NCI-H187 treated with DMSO at 0.1 percent for 48 hours (cell line): Measurements from ENCODE around the gene ANKRD33.

Experiments
- DNase-seq: peaks from one replicate; lab custom pipeline; 2025; lab: John Stamatoyannopoulos, UW

ANKRD33 gene

DNA sequence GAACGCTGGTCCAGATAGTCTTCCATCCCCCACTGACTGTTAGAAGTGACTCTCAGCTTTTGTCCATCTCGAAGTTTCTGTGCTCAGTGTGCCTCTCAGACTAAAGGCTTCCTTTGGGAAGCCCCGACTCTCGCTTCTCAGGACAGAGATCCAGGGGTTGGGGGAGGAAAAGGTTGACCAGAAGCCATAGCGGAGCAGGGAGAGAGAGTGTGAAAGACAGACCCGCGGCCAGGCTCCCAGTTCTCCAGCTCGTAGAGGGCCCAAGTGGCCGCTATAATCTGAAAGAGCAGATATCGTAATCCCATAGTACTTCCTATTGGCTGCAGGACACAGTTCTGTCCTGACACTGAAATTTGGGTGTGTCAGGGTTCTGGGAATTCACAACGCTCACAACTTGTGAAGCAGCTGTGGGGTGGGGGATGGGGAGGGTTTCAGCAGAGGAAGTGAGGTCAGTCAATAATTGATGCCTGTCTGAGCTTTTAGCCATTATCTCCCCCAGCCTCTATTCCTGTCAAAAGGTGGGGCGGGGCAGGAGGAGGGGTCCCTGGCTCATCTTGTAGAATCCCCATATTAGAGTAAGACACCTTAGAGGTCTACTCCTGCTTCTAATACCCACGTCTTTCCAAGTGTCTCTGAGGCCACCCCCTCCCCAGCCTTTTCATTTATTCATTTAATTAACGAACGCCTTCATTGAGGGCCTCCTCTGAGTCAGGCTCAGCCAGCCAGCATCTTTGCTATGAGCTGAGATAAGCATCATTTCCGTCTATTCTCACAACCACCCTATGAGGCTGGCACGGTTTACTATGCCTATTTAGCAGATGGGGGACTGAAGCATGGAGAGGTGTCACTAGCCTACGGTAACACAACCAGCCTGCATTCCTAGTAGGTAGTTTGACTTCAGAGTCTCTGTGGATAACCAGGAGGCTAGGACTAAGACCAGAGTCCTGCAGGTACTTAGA, 17.8 kb downstream of the ANKRD33 start:
- DNase-seq: no peak

DNA sequence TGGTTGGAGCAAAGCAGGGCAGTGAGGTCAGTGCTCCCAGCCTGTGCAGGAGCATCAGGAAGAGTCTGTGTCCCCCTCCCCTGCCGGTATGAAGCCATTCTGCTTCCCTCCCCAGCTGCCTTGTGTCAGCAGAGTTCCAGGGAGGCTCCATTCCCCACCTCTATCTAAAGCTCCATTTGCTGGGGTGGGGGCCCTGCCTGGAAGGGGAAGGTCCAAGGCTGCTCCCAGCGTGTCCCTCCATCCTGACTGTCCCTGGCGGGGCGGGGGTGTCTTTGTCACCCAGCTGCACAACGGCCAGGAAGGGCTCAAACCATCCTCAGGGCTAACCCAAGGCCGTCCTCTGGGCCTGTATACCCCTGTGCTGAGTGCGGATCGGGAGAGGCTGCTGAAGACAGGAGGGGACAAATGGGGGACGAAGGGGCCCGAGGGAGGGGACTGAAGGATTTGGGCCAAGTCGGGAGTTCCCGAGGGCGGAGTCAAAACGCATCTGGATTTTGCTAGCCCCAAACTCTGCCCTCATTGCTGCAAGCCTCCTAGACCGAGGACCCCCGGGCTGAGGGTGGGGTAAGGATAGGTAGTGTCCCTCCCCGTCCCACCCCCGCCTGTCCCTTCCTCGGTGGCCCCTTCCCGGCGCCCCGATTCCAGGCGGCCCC, 18.7 kb downstream of the ANKRD33 start:
- no peak for DNase-seq

DNA sequence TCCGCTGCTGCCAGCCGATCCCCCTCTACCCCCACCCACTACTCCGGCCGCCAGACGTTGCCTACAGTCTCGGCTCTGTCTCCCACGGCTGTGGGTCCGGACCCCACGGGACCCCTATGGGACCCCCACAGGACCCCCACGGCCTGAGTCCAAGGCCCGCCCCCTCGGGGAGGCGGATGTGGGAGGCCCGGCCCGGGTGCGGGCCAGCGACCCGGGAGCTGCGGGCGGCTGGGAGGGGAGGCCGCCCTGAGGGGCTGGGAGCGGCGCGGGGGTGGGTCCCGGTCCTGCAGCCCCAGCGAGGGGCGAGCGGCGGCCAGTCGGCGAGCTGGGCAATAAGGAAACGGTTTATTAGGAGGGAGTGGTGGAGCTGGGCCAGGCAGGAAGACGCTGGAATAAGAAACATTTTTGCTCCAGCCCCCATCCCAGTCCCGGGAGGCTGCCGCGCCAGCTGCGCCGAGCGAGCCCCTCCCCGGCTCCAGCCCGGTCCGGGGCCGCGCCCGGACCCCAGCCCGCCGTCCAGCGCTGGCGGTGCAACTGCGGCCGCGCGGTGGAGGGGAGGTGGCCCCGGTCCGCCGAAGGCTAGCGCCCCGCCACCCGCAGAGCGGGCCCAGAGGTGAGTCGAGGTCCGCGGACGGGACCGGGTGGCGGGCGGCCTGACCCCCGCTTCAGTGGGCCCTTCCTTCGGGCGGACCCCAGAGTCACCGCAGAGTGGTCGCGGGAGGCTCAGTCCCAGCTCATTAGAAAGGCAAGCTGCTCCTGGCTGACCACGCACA, 19.4 kb downstream of the ANKRD33 start, which contains the start of gene ACVRL1:
Gene ACVRL1, plus strand, starts transcription at position 422 of the 773 bp plus-strand sequence. CDS start 4,971 bp downstream, outside the sequence.
- no peak for DNase-seq

DNA sequence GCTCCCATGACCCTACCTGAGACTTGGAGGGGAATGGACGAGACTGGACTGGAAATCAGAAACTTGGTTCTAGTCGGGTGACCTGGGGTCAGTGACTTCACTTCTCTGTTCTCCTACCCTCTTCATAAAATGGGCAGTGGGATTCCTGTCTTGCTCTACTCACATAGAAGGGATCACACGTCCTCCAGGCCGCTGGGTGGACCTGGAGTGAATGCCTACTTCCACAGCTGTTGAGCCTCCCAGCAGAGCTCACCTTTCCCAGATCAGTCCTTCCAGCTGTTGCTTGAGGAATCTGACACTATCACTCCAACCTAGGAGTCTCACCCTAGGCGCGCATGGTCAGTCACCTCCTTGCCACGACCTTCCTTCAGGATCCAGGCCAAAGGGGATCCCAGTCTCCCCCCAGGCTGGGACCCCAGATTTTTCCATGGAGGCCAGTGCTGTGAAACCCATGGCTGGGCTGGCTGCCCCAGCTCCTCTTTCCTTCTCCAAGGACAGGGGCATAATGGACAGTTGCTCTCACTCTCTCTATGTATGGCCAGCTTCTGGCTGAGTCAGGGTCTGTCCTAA, 20.0 kb downstream of the ANKRD33 start:
- no peak for DNase-seq

DNA sequence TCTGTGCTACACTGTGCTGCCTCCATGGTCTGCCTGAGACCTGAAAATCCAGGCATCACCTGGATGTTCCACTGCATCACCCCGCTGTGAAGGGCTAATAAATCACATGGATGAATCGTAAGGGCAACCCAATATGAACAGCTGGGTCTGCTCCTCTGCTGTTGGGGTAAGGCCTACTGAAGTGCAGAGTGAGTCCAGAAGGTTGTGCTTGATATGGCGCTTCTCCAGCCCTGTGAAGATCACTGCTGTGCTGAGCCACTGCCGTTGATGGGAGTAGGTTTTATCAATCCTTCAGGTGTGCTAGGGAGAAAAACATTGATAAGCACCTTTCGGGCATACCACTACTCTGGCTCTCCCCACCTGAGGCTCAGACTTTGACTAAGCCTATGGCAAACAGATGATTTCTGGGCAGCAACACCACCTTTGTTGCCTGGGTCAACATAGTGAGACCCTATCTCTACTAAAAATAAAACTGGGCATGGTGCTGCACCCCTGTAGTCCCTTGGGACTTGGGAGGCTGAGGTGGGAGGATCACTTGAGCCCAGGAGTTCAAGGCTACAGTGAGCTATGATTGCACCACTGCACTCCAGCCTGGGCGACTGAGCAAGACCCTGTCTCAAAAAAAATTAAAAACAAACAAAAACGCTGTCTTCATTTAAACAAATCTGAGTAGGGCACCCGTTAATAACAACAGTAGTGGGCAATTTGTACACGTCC, 21.1 kb downstream of the ANKRD33 start:
- DNase-seq: no peak

DNA sequence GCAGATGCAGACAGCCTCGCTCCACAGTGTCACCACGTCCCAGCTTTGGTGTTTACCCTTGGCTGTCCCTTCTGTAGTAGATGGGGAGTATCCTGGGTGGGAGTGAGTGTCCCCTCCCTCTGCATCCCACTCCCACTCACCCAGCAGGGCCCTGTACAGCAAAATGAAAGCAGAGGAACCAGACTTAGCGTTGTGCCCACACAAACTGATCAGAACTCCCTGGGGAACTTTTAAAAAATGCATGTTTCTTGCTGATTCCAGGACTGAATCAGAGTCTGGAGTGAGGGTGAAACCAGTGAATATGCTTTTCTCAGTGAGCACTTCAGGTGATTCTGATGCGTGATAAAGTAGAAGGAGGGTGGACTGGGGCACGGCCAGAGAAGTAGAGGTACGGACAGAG, 22.3 kb downstream of the ANKRD33 start:
- no peak for DNase-seq

DNA sequence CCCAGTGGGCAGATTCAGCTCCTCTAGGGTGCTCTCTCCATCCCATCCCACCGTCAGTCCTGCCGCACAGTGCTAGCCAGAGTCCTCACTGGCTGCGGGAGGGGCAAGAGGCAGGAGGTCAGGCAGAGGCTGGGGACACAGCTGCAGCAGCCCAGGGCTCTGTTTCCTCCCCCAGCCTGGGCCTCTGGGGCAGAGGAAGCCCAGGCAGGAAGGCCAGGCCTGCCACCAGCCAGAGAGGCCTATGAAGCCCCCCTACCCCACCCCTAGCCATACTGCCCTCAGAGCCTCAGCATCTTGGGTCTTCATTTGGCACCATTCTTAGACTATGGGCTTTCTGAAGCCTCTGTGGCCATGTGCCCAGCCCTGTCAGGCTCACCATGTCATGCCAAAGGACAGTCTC, 22.8 kb downstream of the ANKRD33 start:
- no peak for DNase-seq

DNA sequence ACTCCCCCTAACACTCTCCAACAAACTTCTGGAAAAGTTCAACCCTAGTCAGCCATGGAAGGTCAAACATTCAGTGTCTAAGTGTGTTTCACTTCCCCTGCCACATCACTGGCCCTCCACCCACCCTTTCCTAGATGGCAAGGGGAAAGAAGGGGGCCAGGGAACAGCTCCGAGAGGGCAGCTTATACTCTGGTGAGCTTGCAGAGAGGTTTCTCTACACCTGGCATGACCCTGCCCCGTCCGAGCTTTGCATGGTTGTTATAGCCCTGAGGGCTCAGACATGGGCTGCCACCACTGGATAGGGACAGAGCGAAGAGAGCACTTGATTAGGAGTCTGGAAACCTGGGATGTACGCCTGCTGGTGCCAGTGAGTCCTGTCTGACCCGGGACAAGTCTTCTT, 23.4 kb downstream of the ANKRD33 start:
- no peak for DNase-seq

DNA sequence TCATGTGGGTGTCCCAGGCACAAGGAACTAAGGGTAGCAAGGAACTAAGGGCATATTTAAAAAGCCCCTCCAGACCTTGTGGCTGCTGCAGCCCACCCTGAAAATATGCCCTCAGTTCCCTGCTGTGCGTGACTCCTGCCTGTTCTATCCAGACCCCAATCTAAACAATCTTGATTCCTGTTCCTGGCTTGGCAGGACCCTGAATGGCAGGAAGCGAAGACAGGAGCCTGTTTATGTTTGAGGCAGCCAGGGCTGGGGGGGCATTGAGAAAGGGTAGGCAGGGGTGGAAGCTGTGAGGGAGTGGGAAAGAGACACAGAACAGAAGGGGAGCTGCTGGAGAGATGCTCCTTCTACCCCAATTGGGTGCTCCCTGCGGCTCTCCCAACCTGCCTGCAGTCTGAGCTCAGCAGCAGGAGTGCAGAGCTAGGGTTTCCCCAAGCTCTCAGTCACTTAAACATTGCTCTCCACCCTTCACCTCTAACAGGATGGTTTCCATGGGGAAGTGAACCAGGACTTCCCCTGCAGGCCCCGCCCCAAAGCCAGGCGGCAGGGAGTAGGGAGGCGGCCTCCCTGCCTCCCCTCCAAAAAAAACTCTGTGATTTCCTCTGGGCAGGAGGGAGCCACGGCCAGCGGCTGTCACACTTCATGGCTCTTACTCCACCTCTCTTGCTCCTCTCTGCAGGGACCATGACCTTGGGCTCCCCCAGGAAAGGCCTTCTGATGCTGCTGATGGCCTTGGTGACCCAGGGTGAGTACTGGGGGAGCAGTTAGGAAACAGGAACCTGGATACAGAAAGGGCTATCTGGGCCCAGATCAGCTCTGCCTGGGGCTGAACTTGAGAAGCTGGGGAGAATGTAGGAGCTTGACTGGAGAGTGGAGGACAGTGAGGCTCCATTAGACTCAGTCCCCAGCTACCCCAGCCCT, 24.1 kb downstream of the ANKRD33 start:
- no peak for DNase-seq

DNA sequence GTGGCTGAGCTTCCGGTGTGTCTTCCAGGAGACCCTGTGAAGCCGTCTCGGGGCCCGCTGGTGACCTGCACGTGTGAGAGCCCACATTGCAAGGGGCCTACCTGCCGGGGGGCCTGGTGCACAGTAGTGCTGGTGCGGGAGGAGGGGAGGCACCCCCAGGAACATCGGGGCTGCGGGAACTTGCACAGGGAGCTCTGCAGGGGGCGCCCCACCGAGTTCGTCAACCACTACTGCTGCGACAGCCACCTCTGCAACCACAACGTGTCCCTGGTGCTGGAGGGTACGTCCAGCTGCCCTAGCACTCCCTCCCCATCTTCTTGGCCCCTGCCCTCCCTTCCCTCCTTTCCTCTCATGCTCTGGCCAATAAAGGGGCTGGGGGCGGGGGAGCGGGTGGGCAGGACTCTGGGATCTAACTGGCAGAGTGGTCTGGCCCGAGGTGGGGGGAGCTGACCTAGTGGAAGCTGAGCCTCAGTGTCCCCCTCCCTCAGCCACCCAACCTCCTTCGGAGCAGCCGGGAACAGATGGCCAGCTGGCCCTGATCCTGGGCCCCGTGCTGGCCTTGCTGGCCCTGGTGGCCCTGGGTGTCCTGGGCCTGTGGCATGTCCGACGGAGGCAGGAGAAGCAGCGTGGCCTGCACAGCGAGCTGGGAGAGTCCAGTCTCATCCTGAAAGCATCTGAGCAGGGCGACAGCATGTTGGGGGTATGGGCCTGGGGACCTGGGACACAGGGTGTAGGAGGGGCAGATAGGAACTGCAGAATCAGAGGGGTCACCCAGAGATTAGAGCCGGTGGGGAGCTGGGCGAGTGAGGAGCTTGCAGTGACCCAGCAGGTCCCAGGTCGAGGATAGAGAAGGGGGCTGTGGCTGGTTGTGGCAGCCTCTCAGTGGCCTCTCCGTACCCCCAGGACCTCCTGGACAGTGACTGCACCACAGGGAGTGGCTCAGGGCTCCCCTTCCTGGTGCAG, 25.4 kb downstream of the ANKRD33 start:
- DNase-seq: no peak

DNA sequence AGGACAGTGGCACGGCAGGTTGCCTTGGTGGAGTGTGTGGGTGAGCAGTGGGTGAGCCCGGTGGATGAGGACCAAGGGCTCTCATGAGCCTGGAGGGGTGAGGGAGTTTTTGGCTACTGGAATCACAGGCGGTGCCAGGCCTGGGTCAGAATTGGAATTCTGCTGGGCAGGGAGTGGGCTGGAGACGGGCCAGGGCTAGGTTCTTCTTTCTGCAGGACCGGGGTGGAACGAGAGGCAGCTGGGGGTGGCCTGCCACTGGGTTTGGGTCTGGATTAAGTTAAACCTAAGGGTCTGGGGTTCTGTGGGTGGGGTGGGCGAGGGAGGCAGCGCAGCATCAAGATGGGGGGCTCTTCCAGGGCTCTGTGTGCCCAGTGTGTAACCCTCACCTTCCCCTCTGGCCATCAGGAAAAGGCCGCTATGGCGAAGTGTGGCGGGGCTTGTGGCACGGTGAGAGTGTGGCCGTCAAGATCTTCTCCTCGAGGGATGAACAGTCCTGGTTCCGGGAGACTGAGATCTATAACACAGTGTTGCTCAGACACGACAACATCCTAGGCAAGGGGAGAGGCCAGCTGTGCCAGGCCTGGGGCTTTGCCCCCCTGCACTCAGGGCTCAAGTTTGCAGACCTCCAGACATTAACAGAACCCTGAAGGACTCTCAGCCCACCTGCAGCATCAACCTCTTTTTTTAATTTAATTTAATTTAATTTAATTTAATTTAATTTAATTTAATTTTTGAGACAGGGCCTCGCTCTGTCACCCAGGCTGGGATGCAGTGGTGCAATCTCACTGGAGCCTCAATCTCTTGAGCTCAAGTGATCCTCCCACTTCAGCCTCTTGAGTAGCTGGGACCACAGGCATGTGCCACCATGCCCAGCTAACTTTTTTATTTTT, 26.4 kb downstream of the ANKRD33 start:
- no peak for DNase-seq

DNA sequence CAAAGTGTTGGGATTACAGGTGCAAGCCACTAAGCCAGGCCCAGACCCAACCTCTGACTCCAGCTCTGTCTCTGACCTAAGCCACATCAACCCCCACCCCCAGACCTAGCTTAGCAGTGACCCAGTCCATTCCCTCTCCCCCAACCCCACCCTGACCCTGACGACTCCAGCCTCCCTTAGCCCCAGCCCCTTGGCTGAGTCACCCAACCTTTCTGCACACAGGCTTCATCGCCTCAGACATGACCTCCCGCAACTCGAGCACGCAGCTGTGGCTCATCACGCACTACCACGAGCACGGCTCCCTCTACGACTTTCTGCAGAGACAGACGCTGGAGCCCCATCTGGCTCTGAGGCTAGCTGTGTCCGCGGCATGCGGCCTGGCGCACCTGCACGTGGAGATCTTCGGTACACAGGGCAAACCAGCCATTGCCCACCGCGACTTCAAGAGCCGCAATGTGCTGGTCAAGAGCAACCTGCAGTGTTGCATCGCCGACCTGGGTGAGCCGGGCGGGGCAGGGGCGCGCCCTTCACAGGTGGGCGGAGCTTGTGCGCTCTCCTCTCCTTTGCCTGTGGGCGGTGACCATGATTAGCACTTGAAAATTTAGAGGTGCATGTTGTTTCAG, 27.2 kb downstream of the ANKRD33 start:
- no peak for DNase-seq

DNA sequence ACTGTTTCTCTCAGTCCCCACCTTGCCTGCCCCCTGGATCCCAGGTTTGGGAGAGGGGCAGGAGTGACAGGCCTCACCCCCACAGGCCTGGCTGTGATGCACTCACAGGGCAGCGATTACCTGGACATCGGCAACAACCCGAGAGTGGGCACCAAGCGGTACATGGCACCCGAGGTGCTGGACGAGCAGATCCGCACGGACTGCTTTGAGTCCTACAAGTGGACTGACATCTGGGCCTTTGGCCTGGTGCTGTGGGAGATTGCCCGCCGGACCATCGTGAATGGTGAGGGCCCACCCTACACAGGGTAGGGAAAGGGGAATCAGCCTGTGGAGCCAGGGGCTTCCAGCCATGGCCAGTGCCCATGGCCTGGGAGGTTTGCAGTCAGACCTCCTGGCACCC, 28.0 kb downstream of the ANKRD33 start:
- DNase-seq: no peak

DNA sequence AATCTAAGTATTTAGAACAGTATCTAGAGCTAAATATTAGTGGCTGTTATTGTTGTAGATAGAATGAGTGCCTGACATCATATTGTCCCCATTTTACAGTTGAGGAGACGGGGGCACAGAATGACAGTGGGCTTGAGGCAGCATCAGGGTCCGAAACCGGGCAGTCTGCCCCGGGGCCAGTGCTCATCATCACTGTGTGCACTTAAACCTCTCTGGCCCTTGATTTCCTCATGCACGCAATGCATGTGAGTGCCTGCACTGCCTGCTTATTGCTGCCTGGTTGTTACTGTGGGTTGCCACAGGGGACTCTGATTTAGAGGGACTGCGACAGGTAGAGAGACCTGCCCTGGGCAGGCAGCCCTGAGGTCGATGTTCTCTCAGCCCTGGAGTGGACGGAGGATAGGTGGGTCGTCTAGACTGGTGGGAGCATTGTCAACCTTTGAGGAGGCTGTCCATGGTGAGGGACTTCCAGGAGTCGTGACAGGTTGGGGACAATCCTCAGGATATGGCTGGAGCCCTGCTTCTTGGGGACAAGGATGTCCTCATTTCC, 29.2 kb downstream of the ANKRD33 start:
- no peak for DNase-seq

DNA sequence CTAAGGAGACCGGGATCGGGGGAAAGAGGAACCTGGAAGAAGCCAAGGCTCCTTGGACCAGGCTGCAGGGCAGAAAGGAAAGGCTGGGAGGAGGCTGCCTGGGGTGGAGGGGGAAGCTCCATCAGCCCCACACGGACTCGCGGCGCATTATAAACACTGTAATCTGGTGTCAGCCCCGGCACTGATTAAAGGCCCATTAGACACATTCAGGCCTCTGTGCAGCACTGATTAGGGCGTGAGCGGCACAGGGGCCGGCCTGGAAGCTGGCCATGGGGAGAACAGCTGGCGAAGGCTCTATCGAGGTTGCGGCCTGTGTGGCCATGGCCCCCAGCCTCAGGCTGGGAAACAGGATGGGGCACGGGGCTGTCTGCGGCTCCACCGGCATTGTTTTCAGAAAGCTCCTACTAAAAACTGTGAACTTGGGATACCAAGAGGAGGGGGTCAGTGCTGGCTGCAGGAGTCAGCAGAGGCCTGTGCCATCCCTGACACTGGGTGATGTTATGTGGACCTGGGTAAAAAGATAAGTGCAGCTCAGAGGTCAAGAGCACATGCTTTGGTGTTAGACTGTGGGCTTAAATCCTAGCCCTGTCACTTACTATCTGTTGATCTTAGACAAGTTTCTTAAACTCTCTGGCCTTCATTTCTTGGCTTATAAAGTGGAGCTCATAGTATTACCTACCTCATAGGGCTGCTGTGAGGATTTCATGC, 30.0 kb downstream of the ANKRD33 start:
- no peak for DNase-seq

DNA sequence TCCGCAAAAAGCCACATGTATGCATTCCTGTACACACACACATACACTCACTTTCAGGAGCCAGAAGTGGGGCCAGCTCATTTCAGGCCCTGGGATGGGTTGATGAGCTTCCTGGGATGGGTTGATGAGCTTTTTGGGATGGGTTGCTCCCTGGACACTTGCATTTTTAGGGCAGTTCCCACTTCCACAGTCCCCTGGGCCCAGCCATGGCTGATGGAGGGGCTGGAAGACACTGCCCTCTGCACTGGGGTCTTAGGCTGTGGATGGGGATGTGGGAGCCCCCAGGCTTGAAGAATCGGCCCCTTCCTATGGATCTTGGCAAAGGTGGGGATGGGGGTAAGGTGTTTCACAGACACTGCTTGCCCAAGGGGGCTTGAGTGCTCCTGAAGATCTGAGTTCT, 32.1 kb downstream of the ANKRD33 start:
- no peak for DNase-seq
